A549 (cell line): Measurements from ENCODE around the gene DOP1B. TPM values are rescaled to one million over a fixed set of nuclear protein-coding genes. Genes with fewer than 3 reads are reported as not detected.

Experiments used
- ATAC-seq, 2 experiments: fragments of 200-7000 bp in 1 of 2; fragments of >200 bp in 1 of 2; cut with Nextera tagmentation in 1 of 2; cut with Tn5 transposase in 1 of 2; 3 replicates each; pipeline versions ENCODE4 v1.8.0 to v1.9.1; 2018 to 2020; ENCODE audit warnings: mild to moderate bottlenecking in 1 of 2, moderate library complexity in 1 of 2
- CTCF ChIA-PET: fragments of 300-600 bp; sonication (Branson Sonifier 250); formaldehyde crosslinking; extraction: SDS; loops from one replicate; lab custom pipeline; 2021; ENCODE audit warnings: antibody characterized with exemption, inconsistent platforms; lab: Yijun Ruan, JAX
- POLR2A ChIA-PET: fragments of 350-600 bp; formaldehyde crosslinking; extraction: SDS; loops from one replicate; lab custom pipeline; 2021; ENCODE audit warnings: antibody characterized with exemption, inconsistent platforms; lab: Yijun Ruan, JAX
- DNase-seq, 2 experiments: peaks; one replicate each; pipeline versions ENCODE4 v3.0.0 to v3.0.0-alpha.2; 2011 to 2016; ENCODE audit warnings: low read depth in 1 of 2, low spot score in 1 of 2
- FAIRE-seq: peaks from 2 replicates; lab custom pipeline; 2011; peaks lifted over from hg19 to GRCh38; lab: Jason Lieb, UNC
- H3K27ac ChIP-seq, 2 experiments: fragments of >200 bp; sonication (Bioruptor Twin); formaldehyde crosslinking; 3 replicates each; pipeline ENCODE4 v1.5.1; 2016 to 2017
- H3K4me1 ChIP-seq: fragments of >200 bp; sonication (Bioruptor Twin); formaldehyde crosslinking; 3 replicates; pipeline ENCODE4 v1.6.1; 2016
- H3K4me2 ChIP-seq: fragments of >200 bp; sonication (Bioruptor Twin); formaldehyde crosslinking; 3 replicates; pipeline ENCODE4 v1.6.1; 2016
- H3K4me3 ChIP-seq: fragments of >200 bp; sonication (Bioruptor Twin); formaldehyde crosslinking; 3 replicates; pipeline ENCODE4 v1.5.1; 2016
- H3K9me3 ChIP-seq: fragments of >200 bp; sonication (Bioruptor Twin); formaldehyde crosslinking; 3 replicates; pipeline ENCODE4 v1.6.1; 2016
- BHLHE40 ChIP-seq: IDR thresholded peaks from 2 replicates; pipeline ENCODE4 v1.6.1; 2012; ENCODE audit warnings: low read depth, low read length, inconsistent platforms
- CHD4 ChIP-seq: fragments of 200-600 bp; sonication (generic); IDR thresholded peaks from 2 replicates; pipeline ENCODE4 v1.6.1; 2016; ENCODE audit warnings: antibody characterized with exemption, mild to moderate bottlenecking, borderline replicate concordance
- EP300 ChIP-seq, 2 experiments: fragments of >200 bp; sonication (Bioruptor Twin); formaldehyde crosslinking; IDR thresholded peaks; 2 replicates in 1 of 2; 3 replicates in 1 of 2; pipeline ENCODE4 v1.6.1; 2016 to 2017
- HMGXB4 ChIP-seq: fragments of 250-450 bp; sonication (Bioruptor Pico); IDR thresholded peaks from 2 replicates; pipeline ENCODE4 v1.5.0; 2021; ENCODE audit warnings: mild to moderate bottlenecking, moderate library complexity, borderline replicate concordance
- HOXB13 ChIP-seq: fragments of 250-450 bp; sonication (Bioruptor Pico); IDR thresholded peaks from 2 replicates; pipeline ENCODE4 v1.5.0; 2020; ENCODE audit warnings: low read depth, mild to moderate bottlenecking, moderate library complexity
- JUNB ChIP-seq: fragments of >200 bp; sonication (Bioruptor Twin); formaldehyde crosslinking; IDR thresholded peaks from 2 replicates; pipeline ENCODE4 v1.6.1; 2016
- KDM5A ChIP-seq: fragments of 200-600 bp; sonication (generic); IDR thresholded peaks from 2 replicates; pipeline ENCODE4 v1.6.1; 2016; ENCODE audit warnings: antibody characterized with exemption, mild to moderate bottlenecking
- MAZ ChIP-seq: fragments of 150-350 bp; IDR thresholded peaks from 2 replicates; pipeline ENCODE4 v1.6.1; 2014; ENCODE audit warnings: antibody characterized with exemption, low read depth, low read length, borderline replicate concordance
- POLR2AphosphoS2 ChIP-seq: conservative IDR thresholded peaks from 2 replicates; pipeline ENCODE4 v1.6.1; 2012; ENCODE audit warnings: low read length, improper control_type of control experiment, inconsistent platforms
- RARB ChIP-seq: fragments of 250-450 bp; sonication (Bioruptor Pico); IDR thresholded peaks from 2 replicates; pipeline ENCODE4 v1.8.0; 2021; ENCODE audit warnings: mild to moderate bottlenecking, moderate library complexity
- RNF2 ChIP-seq: fragments of 200-600 bp; sonication (generic); IDR thresholded peaks from 2 replicates; pipeline ENCODE4 v1.6.1; 2016; ENCODE audit warnings: low read depth, mild to moderate bottlenecking, antibody characterized with exemption, moderate library complexity, borderline replicate concordance
- TP53 ChIP-seq: fragments of 250-450 bp; sonication (Bioruptor Pico); IDR thresholded peaks from 2 replicates; pipeline ENCODE4 v1.5.0; 2021; ENCODE audit warnings: mild to moderate bottlenecking, moderate library complexity
- ZFP36 ChIP-seq: fragments of 450-650 bp; IDR thresholded peaks from 2 replicates; pipeline ENCODE4 v1.6.1; 2014; ENCODE audit warnings: borderline replicate concordance; ENCODE audit not compliant: partially characterized antibody
- ZNF302 ChIP-seq: fragments of 250-450 bp; sonication (Bioruptor Pico); IDR thresholded peaks from 2 replicates; pipeline ENCODE4 v1.9.0; 2021; ENCODE audit warnings: inconsistent platforms, mild to moderate bottlenecking, moderate library complexity
- WGBS: methylation state at CpG from one replicate; pipeline ENCODE4 v1.1.6; 2017; ENCODE audit errors: missing lambda C conversion rate; 5-methylcytosine and 5-hydroxymethylcytosine counted together
- polyA plus RNA-seq, 4 experiments: library from polyadenylated mRNA; depleted of rRNA in 3 of 4; stranded (reverse); fragments of >200 nt; fragmentation: RNase III in 1 of 4; extraction: RNeasy Plus Mini Kit Qiagen cat#74134 plus additional on column Dnase treatment in 1 of 4; gene quantifications; 2 replicates in 3 of 4; 3 replicates in 1 of 4; pipeline ENCODE4 v1.2.3, GENCODE V29; 2011 to 2017
- TF ChIP-seq, protein P1 (sequence below): fragments of 150-350 bp; IDR thresholded peaks from 2 replicates; pipeline ENCODE4 v1.6.1; 2014; ENCODE audit warnings: low read depth, mild to moderate bottlenecking, low read length
- TF ChIP-seq, protein P2 (sequence below): fragments of 200-600 bp; sonication (generic); IDR thresholded peaks from 2 replicates; pipeline ENCODE4 v1.6.1; 2016; ENCODE audit warnings: antibody characterized with exemption, mild to moderate bottlenecking, moderate library complexity

Gene DOP1B
- polyA plus RNA-seq, 2 of the 4 experiments (the other 2 are of a cell fraction) = 2.8 to 3.5 TPM

DNA sequence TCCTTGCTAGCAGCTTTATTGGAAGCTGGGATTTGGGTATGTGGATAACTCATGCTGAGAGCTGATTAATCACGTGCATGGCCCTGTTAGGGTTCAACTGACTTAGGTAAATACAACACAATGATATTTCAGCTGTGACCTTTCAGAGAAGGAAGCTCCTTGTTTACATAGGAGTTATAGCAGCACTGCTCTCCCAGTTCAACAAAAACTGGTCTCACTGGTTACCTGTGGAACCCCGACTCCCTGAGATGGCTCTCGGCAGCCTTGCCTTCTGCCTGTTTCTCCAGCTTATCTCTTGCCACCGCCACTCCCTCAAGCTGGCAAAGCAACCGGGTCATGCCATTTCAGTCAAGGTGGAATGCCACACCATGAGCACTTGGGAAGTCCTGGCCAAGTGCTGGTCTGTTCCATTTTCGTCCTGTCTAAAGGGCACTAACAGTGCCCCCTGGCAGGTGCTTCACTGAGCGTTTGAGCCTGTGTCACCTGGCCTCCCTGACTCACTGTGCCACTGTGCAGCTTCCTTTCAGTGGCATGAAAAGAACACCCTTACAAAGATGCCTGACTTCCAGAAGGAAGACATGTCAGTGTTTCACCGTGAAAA lies 31.6 kb downstream of the DOP1B start (continued):
- TF ChIP-seq, protein P1, sequence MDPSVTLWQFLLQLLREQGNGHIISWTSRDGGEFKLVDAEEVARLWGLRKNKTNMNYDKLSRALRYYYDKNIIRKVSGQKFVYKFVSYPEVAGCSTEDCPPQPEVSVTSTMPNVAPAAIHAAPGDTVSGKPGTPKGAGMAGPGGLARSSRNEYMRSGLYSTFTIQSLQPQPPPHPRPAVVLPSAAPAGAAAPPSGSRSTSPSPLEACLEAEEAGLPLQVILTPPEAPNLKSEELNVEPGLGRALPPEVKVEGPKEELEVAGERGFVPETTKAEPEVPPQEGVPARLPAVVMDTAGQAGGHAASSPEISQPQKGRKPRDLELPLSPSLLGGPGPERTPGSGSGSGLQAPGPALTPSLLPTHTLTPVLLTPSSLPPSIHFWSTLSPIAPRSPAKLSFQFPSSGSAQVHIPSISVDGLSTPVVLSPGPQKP = no peak
- TF ChIP-seq JUNB = no peak
- TF ChIP-seq, all 56 proteins: peak for 0

DNA sequence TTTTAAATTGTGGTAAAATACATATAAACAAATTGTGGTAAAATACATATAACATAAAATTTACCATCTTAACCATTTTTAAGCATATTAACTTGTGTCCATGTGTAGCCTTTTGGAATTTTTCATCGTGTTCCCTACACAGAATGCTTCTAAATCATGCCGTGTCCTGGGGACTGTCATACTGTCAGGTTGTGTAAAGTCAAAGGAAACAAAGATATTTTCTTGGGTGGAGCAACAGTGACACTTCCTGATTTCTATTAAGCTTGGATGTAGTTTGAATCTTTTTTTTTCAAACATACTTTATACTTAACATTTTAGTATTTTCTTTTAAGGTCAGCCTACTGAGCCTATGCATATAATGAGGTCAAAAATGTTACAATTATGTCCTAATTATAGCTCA lies 32.3 kb downstream of the DOP1B start:
- DNase-seq = no peak
- ChIA-PET CTCF (interaction anchor here (1.1 to 1.4 kb wide), 2 partner anchors 8 to 25 kb away, joined by 3 to 4 read pairs; no protein-coding TSS in a partner anchor), POLR2A (no interaction called here)
- FAIRE-seq = no peak
- peak overlapping the region; percentile 51; the same call in 2 of the 3 replicates for H3K4me2 ChIP-seq
- ATAC-seq = no peak
- H3K27ac ChIP-seq = no peak overlapping the region
- H3K4me1 ChIP-seq = peaks cover 21% of the 10 kb centered on the region
- no peak for TF ChIP-seq RNF2
- no peak for TF ChIP-seq CHD4
- no peak for TF ChIP-seq BHLHE40
- no peak for TF ChIP-seq ZNF302 (CRISPR knock-in tag)
- TF ChIP-seq, protein P1 = no peak
- no peak for TF ChIP-seq RARB (CRISPR knock-in tag)
- no peak for TF ChIP-seq MAZ
- no peak for TF ChIP-seq POLR2AphosphoS2
- no peak for TF ChIP-seq ZFP36
- no peak for TF ChIP-seq HMGXB4
- no peak for TF ChIP-seq EP300 (IDR thresholded peaks at IDR 0.05)
- TF ChIP-seq TP53 (CRISPR knock-in tag) = no peak
- TF ChIP-seq KDM5A = no peak
- no peak for TF ChIP-seq HOXB13
- TF ChIP-seq, protein P2, sequence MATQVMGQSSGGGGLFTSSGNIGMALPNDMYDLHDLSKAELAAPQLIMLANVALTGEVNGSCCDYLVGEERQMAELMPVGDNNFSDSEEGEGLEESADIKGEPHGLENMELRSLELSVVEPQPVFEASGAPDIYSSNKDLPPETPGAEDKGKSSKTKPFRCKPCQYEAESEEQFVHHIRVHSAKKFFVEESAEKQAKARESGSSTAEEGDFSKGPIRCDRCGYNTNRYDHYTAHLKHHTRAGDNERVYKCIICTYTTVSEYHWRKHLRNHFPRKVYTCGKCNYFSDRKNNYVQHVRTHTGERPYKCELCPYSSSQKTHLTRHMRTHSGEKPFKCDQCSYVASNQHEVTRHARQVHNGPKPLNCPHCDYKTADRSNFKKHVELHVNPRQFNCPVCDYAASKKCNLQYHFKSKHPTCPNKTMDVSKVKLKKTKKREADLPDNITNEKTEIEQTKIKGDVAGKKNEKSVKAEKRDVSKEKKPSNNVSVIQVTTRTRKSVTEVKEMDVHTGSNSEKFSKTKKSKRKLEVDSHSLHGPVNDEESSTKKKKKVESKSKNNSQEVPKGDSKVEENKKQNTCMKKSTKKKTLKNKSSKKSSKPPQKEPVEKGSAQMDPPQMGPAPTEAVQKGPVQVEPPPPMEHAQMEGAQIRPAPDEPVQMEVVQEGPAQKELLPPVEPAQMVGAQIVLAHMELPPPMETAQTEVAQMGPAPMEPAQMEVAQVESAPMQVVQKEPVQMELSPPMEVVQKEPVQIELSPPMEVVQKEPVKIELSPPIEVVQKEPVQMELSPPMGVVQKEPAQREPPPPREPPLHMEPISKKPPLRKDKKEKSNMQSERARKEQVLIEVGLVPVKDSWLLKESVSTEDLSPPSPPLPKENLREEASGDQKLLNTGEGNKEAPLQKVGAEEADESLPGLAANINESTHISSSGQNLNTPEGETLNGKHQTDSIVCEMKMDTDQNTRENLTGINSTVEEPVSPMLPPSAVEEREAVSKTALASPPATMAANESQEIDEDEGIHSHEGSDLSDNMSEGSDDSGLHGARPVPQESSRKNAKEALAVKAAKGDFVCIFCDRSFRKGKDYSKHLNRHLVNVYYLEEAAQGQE = no peak
- H3K4me3 ChIP-seq = no peak overlapping the region
- no peaks in the 10 kb centered on the region for H3K9me3 ChIP-seq
- 85% methylated on average over 2 of the region's 2 CpGs for WGBS
